Measurements from ENCODE around the gene UBR4.

DNA sequence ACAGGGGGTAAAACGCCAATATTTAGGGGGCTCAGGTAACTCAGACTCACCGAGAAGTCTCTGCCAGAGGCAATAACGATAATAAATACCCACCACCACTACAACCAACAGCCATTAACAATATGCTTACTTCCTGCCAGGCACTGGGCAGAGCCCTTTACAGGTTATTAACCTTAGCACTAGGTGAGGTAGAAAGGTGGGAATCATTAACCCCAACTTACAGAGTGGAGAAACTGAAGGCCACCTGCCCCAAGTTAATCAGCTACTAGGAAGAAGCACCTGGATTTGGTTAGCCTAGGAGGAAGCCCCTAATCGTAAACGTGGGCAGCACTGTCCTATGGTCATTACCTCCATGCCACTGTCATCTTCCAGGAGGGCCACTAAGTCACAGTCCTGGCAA, 110.0 kb downstream of the UBR4 start:
- TF ChIP-seq POLR2A (IDR thresholded peaks at IDR 0.05; ENCODE audit: low read length) (no peak), GATA1 (IDR thresholded peaks at IDR 0.05; ENCODE audit: low read depth, low read length) (no peak)
